PFSK-1 (cell line): ENCODE results near the gene LAMA3.

Experiments used
- FOXP2 ChIP-seq: optimal IDR thresholded peaks from 2 replicates; pipeline ENCODE3; 2011; ENCODE audit warnings: borderline replicate concordance, control low read depth, inconsistent platforms; ENCODE audit not compliant: insufficient read depth; ENCODE audit errors: extremely low read length, extremely low read depth
- POLR2AphosphoS5 ChIP-seq: IDR thresholded peaks from 2 replicates; pipeline ENCODE4 v1.6.1; 2012; ENCODE audit warnings: low read depth, mild to moderate bottlenecking, control low read depth, low read length, moderate library complexity
- REST ChIP-seq, 2 experiments: IDR thresholded peaks; 2 replicates each; pipeline versions ENCODE4 v1.6.1 to v1.8.0; 2011 to 2012; ENCODE audit warnings: low read depth in 2 of 2, low read length in 2 of 2, control low read depth in 1 of 2, inconsistent platforms in 1 of 2, mild to moderate bottlenecking in 1 of 2, moderate library complexity in 1 of 2; ENCODE audit not compliant: insufficient read depth in 1 of 2
- SIN3A ChIP-seq: IDR thresholded peaks from 2 replicates; pipeline ENCODE4 v1.6.1; 2012; ENCODE audit warnings: mild to moderate bottlenecking, low read length, moderate library complexity, borderline replicate concordance; ENCODE audit not compliant: insufficient read depth
- TAF1 ChIP-seq: IDR thresholded peaks from 2 replicates; pipeline ENCODE4 v1.6.1; 2012; ENCODE audit warnings: low read length, control low read depth, borderline replicate concordance; ENCODE audit not compliant: insufficient read depth

The LAMA3 gene

GRCh38 chr18:23971097-23971440 lies 281.8 kb downstream of the LAMA3 start:
- no peak for TF ChIP-seq REST (IDR thresholded peaks at IDR 0.05; ENCODE audit: insufficient read depth in 1 of 2, low read depth in 2 of 2, low read length in 2 of 2)
- TF ChIP-seq POLR2AphosphoS5: no peak
- TF ChIP-seq TAF1: no peak
- no peak for TF ChIP-seq FOXP2
- no peak for TF ChIP-seq SIN3A

GRCh38 chr18:23971666-23972230 lies 282.5 kb downstream of the LAMA3 start:
- TF ChIP-seq SIN3A: no peak
- TF ChIP-seq POLR2AphosphoS5: no peak
- TF ChIP-seq FOXP2: no peak
- no peak for TF ChIP-seq TAF1
- no peak for TF ChIP-seq REST (IDR thresholded peaks at IDR 0.05; ENCODE audit: insufficient read depth in 1 of 2, low read depth in 2 of 2, low read length in 2 of 2)

- no peak for TF ChIP-seq POLR2AphosphoS5
- no peak for TF ChIP-seq TAF1
- no peak for TF ChIP-seq REST (IDR thresholded peaks at IDR 0.05; ENCODE audit: insufficient read depth in 1 of 2, low read depth in 2 of 2, low read length in 2 of 2)
- no peak for TF ChIP-seq FOXP2
- TF ChIP-seq SIN3A: no peak
Measured at GRCh38 chr18:23972453-23972852, 283.2 kb downstream of the LAMA3 start.

- TF ChIP-seq SIN3A: no peak
- TF ChIP-seq FOXP2: no peak
- TF ChIP-seq REST (IDR thresholded peaks at IDR 0.05; ENCODE audit: insufficient read depth in 1 of 2, low read depth in 2 of 2, low read length in 2 of 2): no peak
- no peak for TF ChIP-seq TAF1
- TF ChIP-seq POLR2AphosphoS5: no peak
Measured at GRCh38 chr18:23977103-23977502, 287.9 kb downstream of the LAMA3 start.
